Choroid plexus epithelial cell (primary cell): ENCODE measurements around the gene ZNF683.

Experiments
- DNase-seq: peaks from one replicate; pipeline ENCODE4 v3.0.0-alpha.2; 2010; ENCODE audit warnings: low read depth
- H3K4me3 ChIP-seq: 2 replicates; pipeline ENCODE4 v1.5.1; 2011; ENCODE audit warnings: low read depth, mild to moderate bottlenecking, control low read depth, low read length, moderate library complexity
- TF ChIP-seq, protein P1 (sequence below): conservative IDR thresholded peaks from 2 replicates; pipeline ENCODE4 v1.5.1; 2011; ENCODE audit warnings: low read depth, mild to moderate bottlenecking, control low read depth, inconsistent platforms, low read length, moderate library complexity

The ZNF683 gene

DNA sequence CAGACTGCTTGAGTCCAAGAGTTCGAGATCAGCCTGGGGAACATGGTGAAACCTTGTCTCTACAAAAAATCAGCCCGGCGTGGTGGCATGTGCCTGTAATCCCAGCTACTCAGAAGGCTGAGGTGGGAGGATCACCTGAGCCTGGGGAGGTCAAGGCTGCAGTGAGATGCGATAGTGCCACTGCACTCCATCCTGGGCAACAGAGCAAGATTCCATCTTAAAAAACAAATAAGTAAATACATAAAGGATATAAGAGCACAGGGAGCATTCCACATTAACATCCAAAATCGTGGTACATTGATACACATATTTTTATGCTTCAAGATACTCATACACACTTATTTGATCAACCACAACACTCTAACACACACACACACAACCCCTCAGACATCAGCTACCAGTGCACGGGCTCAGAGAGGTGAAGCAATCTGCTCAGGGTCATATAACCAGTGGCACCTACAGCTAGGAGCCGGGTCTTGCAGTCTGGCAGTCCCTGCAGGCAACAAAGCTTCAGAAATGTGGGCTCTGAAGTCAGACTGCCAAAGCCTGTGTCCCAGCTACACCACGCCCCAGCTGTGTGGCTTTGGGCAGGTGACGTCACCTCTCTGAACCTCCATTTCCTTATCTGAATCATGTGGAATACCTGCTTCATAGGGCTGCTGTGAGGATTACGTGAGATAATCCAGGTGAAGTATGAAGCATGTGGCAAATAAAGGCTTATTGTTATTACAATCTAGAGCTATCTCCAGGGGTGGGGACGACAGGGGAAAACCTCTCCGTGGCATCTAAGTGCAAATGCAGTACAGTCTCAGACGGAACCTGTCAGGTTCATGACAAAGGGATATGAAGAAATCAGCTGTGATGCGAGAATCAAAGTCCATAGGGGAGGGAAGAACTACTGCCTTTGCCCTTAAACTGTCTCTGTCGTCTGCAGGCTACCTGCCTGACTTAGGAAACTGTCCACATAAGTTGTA, 13.9 kb downstream of the ZNF683 start:
- DNase-seq, result no peak
- TF ChIP-seq, protein P1, sequence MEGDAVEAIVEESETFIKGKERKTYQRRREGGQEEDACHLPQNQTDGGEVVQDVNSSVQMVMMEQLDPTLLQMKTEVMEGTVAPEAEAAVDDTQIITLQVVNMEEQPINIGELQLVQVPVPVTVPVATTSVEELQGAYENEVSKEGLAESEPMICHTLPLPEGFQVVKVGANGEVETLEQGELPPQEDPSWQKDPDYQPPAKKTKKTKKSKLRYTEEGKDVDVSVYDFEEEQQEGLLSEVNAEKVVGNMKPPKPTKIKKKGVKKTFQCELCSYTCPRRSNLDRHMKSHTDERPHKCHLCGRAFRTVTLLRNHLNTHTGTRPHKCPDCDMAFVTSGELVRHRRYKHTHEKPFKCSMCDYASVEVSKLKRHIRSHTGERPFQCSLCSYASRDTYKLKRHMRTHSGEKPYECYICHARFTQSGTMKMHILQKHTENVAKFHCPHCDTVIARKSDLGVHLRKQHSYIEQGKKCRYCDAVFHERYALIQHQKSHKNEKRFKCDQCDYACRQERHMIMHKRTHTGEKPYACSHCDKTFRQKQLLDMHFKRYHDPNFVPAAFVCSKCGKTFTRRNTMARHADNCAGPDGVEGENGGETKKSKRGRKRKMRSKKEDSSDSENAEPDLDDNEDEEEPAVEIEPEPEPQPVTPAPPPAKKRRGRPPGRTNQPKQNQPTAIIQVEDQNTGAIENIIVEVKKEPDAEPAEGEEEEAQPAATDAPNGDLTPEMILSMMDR, result no peak
- H3K4me3 ChIP-seq, result no peak overlapping the region

DNA sequence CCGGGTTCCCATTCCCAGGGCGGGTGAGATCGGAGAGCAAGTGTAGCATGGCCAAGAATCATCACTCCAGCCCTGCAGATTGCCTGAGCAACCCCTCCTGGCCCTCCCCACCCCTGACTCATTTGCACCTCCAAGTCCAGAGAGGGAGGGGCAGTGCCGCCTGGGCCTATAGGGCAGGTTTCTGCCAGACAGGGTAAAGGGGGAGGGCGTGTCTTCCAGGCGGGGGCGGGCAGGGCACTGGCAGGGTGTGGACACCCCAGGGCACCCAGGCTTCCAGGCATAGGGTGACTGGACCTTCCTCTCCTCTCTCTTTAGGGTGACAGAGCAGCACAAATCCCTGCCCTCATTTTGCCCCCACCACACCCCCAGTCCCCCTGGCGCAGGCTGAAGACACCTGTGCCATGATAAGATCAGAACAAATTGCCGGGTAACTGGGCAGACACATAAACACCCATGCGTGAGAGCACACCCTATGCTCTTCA, 15.4 kb downstream of the ZNF683 start:
- no peak overlapping the region for H3K4me3 ChIP-seq
- DNase-seq, result no peak
- TF ChIP-seq, protein P1, result no peak

DNA sequence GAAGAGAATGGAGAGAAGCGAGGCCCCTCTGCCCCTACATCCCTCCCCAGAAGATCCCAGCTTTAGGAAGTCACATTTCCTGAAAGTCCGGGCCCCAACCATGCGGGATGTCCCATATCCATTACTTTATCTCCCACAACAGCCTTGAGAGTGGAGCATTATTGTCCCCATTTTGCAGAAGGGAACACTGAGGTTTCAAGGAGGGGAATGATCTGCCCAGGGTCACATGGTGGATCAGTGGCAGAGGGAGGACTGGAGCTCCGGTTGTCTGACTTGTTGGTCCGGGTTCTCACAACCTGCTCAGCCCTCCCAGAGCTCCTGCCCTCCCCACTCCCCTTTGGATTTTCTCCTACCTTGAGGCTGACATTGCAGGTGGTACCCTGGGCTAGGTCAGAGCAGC, 16.4 kb downstream of the ZNF683 start:
- no peak for DNase-seq
- TF ChIP-seq, protein P1, result no peak
- H3K4me3 ChIP-seq, result no peak overlapping the region

DNA sequence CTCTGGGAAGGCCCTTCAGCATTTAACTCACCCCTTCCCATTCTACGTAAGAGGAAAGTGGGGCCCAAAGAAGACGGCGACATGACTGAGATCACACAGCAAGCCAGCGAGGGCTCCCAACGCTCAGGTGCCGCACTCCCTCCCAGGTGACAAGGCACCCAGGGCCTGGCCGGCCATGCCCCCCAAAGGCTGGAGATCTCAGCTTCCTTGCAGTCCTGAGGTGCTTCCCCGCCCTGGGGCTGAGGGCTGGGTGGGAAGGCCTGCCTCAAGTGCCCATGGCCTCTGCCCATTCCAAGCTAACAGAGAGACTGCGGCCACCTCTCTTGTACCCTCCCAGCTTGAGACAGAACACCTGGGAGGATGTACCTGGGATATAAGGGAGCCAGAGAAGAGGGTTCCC, 17.6 kb downstream of the ZNF683 start:
- no peak overlapping the region for H3K4me3 ChIP-seq
- TF ChIP-seq, protein P1, result no peak
- no peak for DNase-seq

DNA sequence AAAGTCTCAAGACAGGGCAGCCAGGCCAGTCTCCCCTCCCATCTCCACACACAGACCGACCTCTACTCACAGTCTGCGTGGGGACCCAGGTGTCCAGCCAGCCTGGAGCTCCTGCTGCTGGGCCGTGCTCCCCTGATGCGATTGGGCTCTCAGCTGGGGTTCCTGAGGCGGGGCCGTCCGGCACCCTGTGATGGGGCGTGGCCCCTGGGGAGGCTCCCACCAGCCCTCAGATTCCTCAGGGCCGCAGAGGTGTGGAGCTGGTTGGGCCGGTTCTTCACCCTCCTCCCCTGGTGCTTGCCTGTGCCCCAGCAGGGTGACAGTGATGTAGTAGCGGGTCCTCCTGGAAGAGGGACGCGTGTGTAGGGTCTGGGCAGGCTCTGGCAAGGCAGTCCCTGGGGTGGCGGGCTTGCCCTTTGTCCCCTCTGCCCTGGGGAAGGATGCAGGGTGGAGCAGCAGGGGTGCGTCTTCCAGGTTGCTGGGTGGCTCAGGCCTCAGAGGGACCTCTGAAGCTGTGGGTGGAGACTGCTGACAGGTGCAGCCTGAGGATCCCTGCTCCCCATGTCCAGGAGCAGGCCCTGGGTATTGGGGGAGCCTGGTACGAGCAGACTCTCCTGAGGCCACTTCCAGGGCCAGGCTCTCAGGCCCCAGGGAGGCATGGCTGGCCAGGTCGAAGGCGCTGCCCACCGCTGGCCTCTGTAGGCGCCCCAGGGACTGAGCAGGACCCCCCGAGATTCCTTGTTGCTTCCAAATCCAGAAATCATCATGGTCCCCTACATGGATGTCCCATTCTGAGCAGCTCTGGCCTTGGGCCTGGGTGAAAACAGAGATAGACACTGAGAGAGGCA, 18.4 kb downstream of the ZNF683 start, which contains the start of gene CRYBG2:
Gene CRYBG2 (minus strand): TSS at position 155 of the 845 bp plus-strand sequence. CDS start 7,473 bp downstream, outside the sequence.
- H3K4me3 ChIP-seq, result no peak within 1 kb of the TSS
- TF ChIP-seq, protein P1, result no peak
- no peak for DNase-seq

DNA sequence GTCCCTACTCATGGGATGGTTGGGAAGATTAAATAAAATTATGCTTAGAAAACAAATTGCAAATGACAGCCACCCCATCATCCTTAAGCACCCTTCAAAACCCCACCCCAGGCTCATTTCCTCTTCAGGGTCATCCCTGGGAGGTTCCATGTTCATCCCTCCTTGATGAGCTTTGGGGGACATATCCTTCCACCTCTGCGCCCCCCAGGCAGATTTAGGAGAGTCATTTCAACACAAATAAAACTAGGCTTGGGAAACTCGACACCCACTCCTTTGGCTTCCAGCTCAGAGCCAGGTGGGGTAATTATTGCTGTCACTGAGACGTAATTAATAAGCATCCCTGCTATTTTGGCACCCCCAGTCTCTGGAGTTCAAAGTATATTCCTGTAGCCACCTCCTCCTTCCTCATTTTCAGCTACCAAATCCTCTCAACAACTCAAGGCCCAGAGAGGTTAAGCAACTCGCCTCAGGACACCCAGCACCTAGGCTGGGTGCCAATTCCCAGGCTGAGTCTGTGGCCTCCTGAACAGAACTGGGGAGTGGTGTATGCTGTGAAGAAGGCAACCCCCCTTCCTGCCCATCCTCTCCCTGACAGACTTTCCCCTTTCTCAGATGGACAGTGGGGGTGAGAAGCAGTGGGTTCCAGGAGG, 19.2 kb downstream of the ZNF683 start:
- H3K4me3 ChIP-seq, result no peak overlapping the region
- no peak for DNase-seq
- TF ChIP-seq, protein P1, result no peak
